ENCODE results near the gene TMEM92. TPM values are rescaled to one million over a fixed set of nuclear protein-coding genes. Genes with fewer than 3 reads are reported as not detected.
A peak's percentile ranks its signal among the peaks of the same experiment; 100 is the strongest.

The TMEM92 gene
- polyA plus RNA-seq, 1 donor (not counting 4 experiments of a cell fraction or from before 2014, with no cell fraction given) = 0.88 TPM

GRCh38 chr17:50277357-50277754 is 3.1 kb downstream of the TMEM92 start:
- Histone ChIP-seq H3K27me3 (ENCODE audit: control insufficient read depth, extremely low read depth, insufficient read depth, low read length) (no peaks in the 10 kb centered on the region), H3K9ac (ENCODE audit: control insufficient read depth, extremely low read depth, insufficient read depth, low read length) (no peak overlapping the region), H3K9me3 (ENCODE audit: control insufficient read depth, low read depth, low read length) (no peaks in the 10 kb centered on the region), H2AFZ (ENCODE audit: control insufficient read depth, low read length) (no peak overlapping the region), H3K27ac (ENCODE audit: control insufficient read depth, insufficient read depth, low read length) (no peak overlapping the region), H4K20me1 (ENCODE audit: control insufficient read depth, extremely low read depth, insufficient read depth, low read length) (no peaks in the 10 kb centered on the region), H3K9me1 (ENCODE audit: control insufficient read depth, extremely low read depth, insufficient read depth, low read length) (no peaks in the 10 kb centered on the region), H3K36me3 (ENCODE audit: control insufficient read depth in 2 of 2, extremely low read depth in 1 of 2, insufficient read depth in 2 of 2, low read length in 2 of 2) (no peaks in the 10 kb centered on the region), H3K4me3 (ENCODE audit: control insufficient read depth in 2 of 3, extremely low read depth in 1 of 3, insufficient read depth in 2 of 3, low read depth in 1 of 3, low read length in 3 of 3) (no peak overlapping the region), H3K4me2 (ENCODE audit: control insufficient read depth, extremely low read depth, insufficient read depth, low read depth, low read length) (no peak overlapping the region), H3K4me1 (ENCODE audit: control insufficient read depth, extremely low read depth, insufficient read depth, low read length) (peaks cover 36% of the 10 kb centered on the region), H3K79me2 (ENCODE audit: control insufficient read depth, insufficient read depth, low read length) (no peaks in the 10 kb centered on the region)
- FAIRE-seq (no peak), DNase-seq (ENCODE audit: low read depth, low spot score) (no peak)
- TF ChIP-seq CTCF (optimal IDR thresholded peaks at IDR 0.05 in 1 of 3, IDR thresholded peaks at IDR 0.05 in 1 of 3, conservative IDR thresholded peaks at IDR 0.05 in 1 of 3; ENCODE audit: extremely low read depth in 1 of 3, insufficient read depth in 2 of 3, low read length in 3 of 3) (no peak), EZH2 (IDR thresholded peaks at IDR 0.05; ENCODE audit: low read length) (no peak)
- dilution Hi-C loops (cut with MboI; ENCODE audit: extremely low pct_ligation_motif_present, low sequenced_read_pairs) = no loop called here

DNA sequence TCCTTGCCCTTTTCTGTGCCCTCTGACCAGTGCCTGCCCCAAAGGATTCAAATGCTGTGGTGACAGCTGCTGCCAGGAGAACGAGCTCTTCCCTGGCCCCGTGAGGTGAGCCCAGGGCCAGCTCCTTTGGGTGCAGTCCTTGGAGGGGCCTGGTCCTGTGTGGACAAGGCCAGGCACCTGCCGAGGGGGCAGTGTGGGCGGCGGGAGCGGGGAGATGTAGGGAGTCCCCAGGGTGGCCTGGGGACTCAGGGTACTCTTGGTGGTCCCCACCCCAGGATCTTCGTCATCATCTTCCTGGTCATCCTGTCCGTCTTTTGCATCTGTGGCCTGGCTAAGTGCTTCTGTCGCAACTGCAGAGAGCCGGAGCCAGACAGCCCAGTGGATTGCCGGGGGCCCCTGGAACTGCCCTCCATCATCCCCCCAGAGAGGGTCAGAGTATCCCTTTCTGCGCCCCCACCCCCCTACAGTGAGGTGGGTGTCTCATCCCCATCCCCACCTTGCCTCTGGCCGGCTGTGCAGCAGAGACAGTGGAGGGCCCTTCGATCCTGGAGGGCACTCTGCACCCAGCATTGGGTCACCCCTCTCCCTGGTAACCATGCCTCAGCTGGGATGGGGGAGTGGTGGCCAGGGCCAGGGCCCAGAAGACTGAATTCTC is 4.4 kb downstream of the TMEM92 start:
- Histone ChIP-seq H4K20me1 (ENCODE audit: control insufficient read depth, extremely low read depth, insufficient read depth, low read length) (no peaks in the 10 kb centered on the region), H3K27ac (ENCODE audit: control insufficient read depth, insufficient read depth, low read length) (no peak overlapping the region), H3K4me2 (ENCODE audit: control insufficient read depth, extremely low read depth, insufficient read depth, low read depth, low read length) (peak overlapping the region; percentile 54), H3K4me3 (ENCODE audit: control insufficient read depth in 2 of 3, extremely low read depth in 1 of 3, insufficient read depth in 2 of 3, low read depth in 1 of 3, low read length in 3 of 3) (no peak overlapping the region), H3K9me3 (ENCODE audit: control insufficient read depth, low read depth, low read length) (no peaks in the 10 kb centered on the region), H3K9me1 (ENCODE audit: control insufficient read depth, extremely low read depth, insufficient read depth, low read length) (no peaks in the 10 kb centered on the region), H3K4me1 (ENCODE audit: control insufficient read depth, extremely low read depth, insufficient read depth, low read length) (peaks cover 29% of the 10 kb centered on the region), H3K36me3 (ENCODE audit: control insufficient read depth in 2 of 2, extremely low read depth in 1 of 2, insufficient read depth in 2 of 2, low read length in 2 of 2) (no peaks in the 10 kb centered on the region), H3K9ac (ENCODE audit: control insufficient read depth, extremely low read depth, insufficient read depth, low read length) (no peak overlapping the region), H3K27me3 (ENCODE audit: control insufficient read depth, extremely low read depth, insufficient read depth, low read length) (no peaks in the 10 kb centered on the region), H3K79me2 (ENCODE audit: control insufficient read depth, insufficient read depth, low read length) (no peaks in the 10 kb centered on the region), H2AFZ (ENCODE audit: control insufficient read depth, low read length) (no peak overlapping the region)
- no peak for FAIRE-seq
- TF ChIP-seq CTCF (optimal IDR thresholded peaks at IDR 0.05 in 1 of 3, IDR thresholded peaks at IDR 0.05 in 1 of 3, conservative IDR thresholded peaks at IDR 0.05 in 1 of 3; ENCODE audit: extremely low read depth in 1 of 3, insufficient read depth in 2 of 3, low read length in 3 of 3) = no peak
- no peak for TF ChIP-seq EZH2 (IDR thresholded peaks at IDR 0.05; ENCODE audit: low read length)
- dilution Hi-C loops (cut with MboI; ENCODE audit: extremely low pct_ligation_motif_present, low sequenced_read_pairs) = no loop called here
- DNase-seq (ENCODE audit: low read depth, low spot score) = no peak

Measured in keratinocyte (primary cell).